GM23338 (cell line): ENCODE measurements around the gene RRAS2. TPM values are rescaled to one million over a fixed set of nuclear protein-coding genes. Genes with fewer than 3 reads are reported as not detected.

Experiments used
- ATAC-seq: fragments of 200-7000 bp; cut with Tn5 transposase; 3 replicates; pipeline ENCODE4 v1.9.1; 2020
- DNase-seq: peaks from one replicate; pipeline ENCODE4 v3.0.0-alpha.2; 2015; ENCODE audit warnings: low spot score
- H2AFZ ChIP-seq: fragments of 200-600 bp; sonication (generic); 2 replicates; pipeline ENCODE4 v1.8.0; 2016; ENCODE audit warnings: antibody characterized with exemption, mild to moderate bottlenecking, moderate library complexity
- H3F3A ChIP-seq: fragments of 200-600 bp; sonication (generic); replicated peaks from 2 replicates; pipeline ENCODE4 v1.8.0; 2017; ENCODE audit warnings: antibody characterized with exemption, mixed run types, low read depth
- H3K27ac ChIP-seq: fragments of 200-600 bp; sonication (generic); 2 replicates; pipeline ENCODE4 v1.6.1; 2016; ENCODE audit warnings: low read depth
- H3K27me3 ChIP-seq: fragments of 200-600 bp; sonication (generic); 2 replicates; pipeline ENCODE4 v1.8.0; 2016; ENCODE audit warnings: mild to moderate bottlenecking, mixed run types, moderate library complexity; ENCODE audit not compliant: insufficient read depth
- H3K36me3 ChIP-seq: fragments of 200-600 bp; sonication (generic); 2 replicates; pipeline ENCODE4 v1.8.0; 2016; ENCODE audit warnings: mild to moderate bottlenecking; ENCODE audit not compliant: insufficient read depth
- H3K4me1 ChIP-seq: fragments of 200-600 bp; sonication (generic); 2 replicates; pipeline ENCODE4 v1.8.0; 2016; ENCODE audit warnings: mild to moderate bottlenecking, moderate library complexity; ENCODE audit not compliant: insufficient read depth
- H3K4me2 ChIP-seq: fragments of 200-600 bp; sonication (generic); 2 replicates; pipeline ENCODE4 v1.7.1; 2017; ENCODE audit warnings: mixed run types
- H3K4me3 ChIP-seq: fragments of 200-600 bp; sonication (generic); 2 replicates; pipeline ENCODE4 v1.6.1; 2016; ENCODE audit warnings: mixed run types
- H3K79me2 ChIP-seq: fragments of 200-600 bp; sonication (generic); replicated peaks from 2 replicates; pipeline ENCODE4 v1.8.0; 2017; ENCODE audit warnings: mild to moderate bottlenecking; ENCODE audit not compliant: insufficient read depth
- H3K9me2 ChIP-seq: fragments of 200-600 bp; sonication (generic); 2 replicates; pipeline ENCODE4 v1.8.0; 2017; ENCODE audit not compliant: insufficient read depth
- H4K20me1 ChIP-seq: fragments of 200-600 bp; sonication (generic); replicated peaks from 2 replicates; pipeline ENCODE4 v1.8.0; 2017; ENCODE audit warnings: mild to moderate bottlenecking; ENCODE audit not compliant: insufficient read depth
- H3K27ac Mint-ChIP-seq: 2 replicates; pipeline ENCODE4 v1.8.0; 2020; ENCODE audit warnings: inconsistent platforms, mild to moderate bottlenecking, moderate library complexity, mixed read lengths
- H3K27me3 Mint-ChIP-seq: 3 replicates; pipeline ENCODE4 v1.8.0; 2022; ENCODE audit warnings: low read depth, mild to moderate bottlenecking, moderate library complexity, mixed read lengths, inconsistent platforms; ENCODE audit not compliant: insufficient read depth, poor library complexity
- H3K36me3 Mint-ChIP-seq: 3 replicates; pipeline ENCODE4 v1.8.0; 2021; ENCODE audit warnings: low read depth, mild to moderate bottlenecking, inconsistent platforms, moderate library complexity, mixed read lengths
- H3K4me1 Mint-ChIP-seq: 3 replicates; pipeline ENCODE4 v1.8.0; 2020; ENCODE audit warnings: mild to moderate bottlenecking, inconsistent platforms, mixed read lengths
- H3K4me3 Mint-ChIP-seq: 3 replicates; pipeline ENCODE4 v1.8.0; 2021; ENCODE audit warnings: moderate library complexity, mild to moderate bottlenecking, inconsistent platforms, mixed read lengths
- H3K9me3 Mint-ChIP-seq: 3 replicates; pipeline ENCODE4 v1.8.0; 2020; ENCODE audit warnings: moderate library complexity, mild to moderate bottlenecking, inconsistent platforms, mixed read lengths
- CTCF ChIP-seq, 2 experiments: fragments of 200-600 bp in 1 of 2; sonication (generic) in 1 of 2; conservative IDR thresholded peaks; 2 replicates each; pipeline versions ENCODE4 v1.5.1 to v1.6.1; 2016 to 2017; ENCODE audit warnings: antibody characterized with exemption in 2 of 2, low read depth in 2 of 2, mild to moderate bottlenecking in 2 of 2, moderate library complexity in 1 of 2
- ETS1 ChIP-seq: IDR thresholded peaks from 2 replicates; pipeline ENCODE4 v1.6.1; 2016; ENCODE audit warnings: antibody characterized with exemption
- EZH2 ChIP-seq: fragments of 200-600 bp; sonication (generic); IDR thresholded peaks from one replicate; pipeline ENCODE4 v1.8.0; 2017; ENCODE audit warnings: antibody characterized with exemption, mild to moderate bottlenecking, low read depth; ENCODE audit not compliant: unreplicated experiment
- EZH2phosphoT487 ChIP-seq: fragments of 200-600 bp; sonication (generic); IDR thresholded peaks from one replicate; pipeline ENCODE4 v1.8.1; 2018; ENCODE audit warnings: antibody characterized with exemption; ENCODE audit not compliant: unreplicated experiment
- JUNB ChIP-seq: IDR thresholded peaks from one replicate; pipeline ENCODE4 v1.6.1; 2016; ENCODE audit warnings: antibody characterized with exemption; ENCODE audit not compliant: unreplicated experiment
- NANOG ChIP-seq: IDR thresholded peaks from 2 replicates; pipeline ENCODE4 v1.6.1; 2016; ENCODE audit warnings: antibody characterized with exemption, borderline replicate concordance
- POLR2AphosphoS5 ChIP-seq: IDR thresholded peaks from 2 replicates; pipeline ENCODE4 v1.6.1; 2016; ENCODE audit warnings: antibody characterized with exemption, low read depth
- REST ChIP-seq: IDR thresholded peaks from one replicate; pipeline ENCODE4 v1.6.1; 2018; ENCODE audit warnings: antibody characterized with exemption; ENCODE audit not compliant: unreplicated experiment
- STAT1 ChIP-seq: IDR thresholded peaks from one replicate; pipeline ENCODE4 v1.6.1; 2016; ENCODE audit warnings: antibody characterized with exemption; ENCODE audit not compliant: unreplicated experiment
- ZNF114 ChIP-seq: fragments of 250-450 bp; sonication (Bioruptor Pico); IDR thresholded peaks from 2 replicates; pipeline ENCODE4 v1.5.0; 2020; ENCODE audit warnings: mild to moderate bottlenecking, moderate library complexity
- ZNF331 ChIP-seq: fragments of 250-450 bp; sonication (Bioruptor Pico); IDR thresholded peaks from 2 replicates; pipeline ENCODE4 v1.5.0; 2020; ENCODE audit warnings: low read depth, mild to moderate bottlenecking, moderate library complexity
- ZNF462 ChIP-seq: fragments of 250-450 bp; sonication (Bioruptor Pico); IDR thresholded peaks from 2 replicates; pipeline ENCODE4 v1.5.0; 2020; ENCODE audit warnings: mild to moderate bottlenecking, moderate library complexity
- polyA plus RNA-seq: library from polyadenylated mRNA; unstranded; fragments of >200 nt; fragmentation: Nextera tagmentation; extraction: Ambion mirVana; gene quantifications from 2 replicates; pipeline ENCODE4 v1.2.1, GENCODE V29; 2016
- total RNA-seq: library from RNA; depleted of rRNA; stranded (reverse); fragments of >200 nt; shearing (Covaris generic); gene quantifications from 2 replicates; pipeline ENCODE4 v1.2.3, GENCODE V29; 2014

The RRAS2 gene
- total and polyA plus RNA-seq, 2 experiments from 2014 or later, result 196 to 293 TPM

GRCh38 chr11:14393889-14394288, 34.9 kb upstream of the RRAS2 start (continued):
- TF ChIP-seq ZNF462 (CRISPR knock-in tag) (no peak), ZNF331 (CRISPR knock-in tag) (no peak), STAT1 (no peak), REST (no peak), JUNB (no peak)

GRCh38 chr11:14393129-14393528, 34.1 kb upstream of the RRAS2 start:
- no peaks in the 10 kb centered on the region for H4K20me1 ChIP-seq
- no peak for ATAC-seq
- Mint-ChIP-seq H3K27ac (no peak overlapping the region), H3K27me3 (peaks cover 4% of the 10 kb centered on the region), H3K36me3 (no peaks in the 10 kb centered on the region; the same call in 2 of the 3 replicates), H3K4me1 (0 out of 3 replicates have a peak, but pooled peaks cover 3% of the 10 kb centered on the region), H3K4me3 (no peak overlapping the region), H3K9me3 (no peaks in the 10 kb centered on the region)
- H3K9me2 ChIP-seq, result no peaks in the 10 kb centered on the region
- H3K79me2 ChIP-seq, result no peaks in the 10 kb centered on the region
- H3K4me1 ChIP-seq, result no peaks in the 10 kb centered on the region
- no peak overlapping the region for H2AFZ ChIP-seq
- no peaks in the 10 kb centered on the region for H3K36me3 ChIP-seq
- H3K4me2 ChIP-seq, result no peak overlapping the region
- DNase-seq, result no peak
- no peak overlapping the region for H3K27ac ChIP-seq
- H3F3A ChIP-seq, result no peaks in the 10 kb centered on the region
- H3K4me3 ChIP-seq, result no peak overlapping the region
- no peaks in the 10 kb centered on the region for H3K27me3 ChIP-seq
- TF ChIP-seq ETS1 (no peak), POLR2AphosphoS5 (no peak), EZH2phosphoT487 (no peak), ZNF114 (CRISPR knock-in tag) (no peak), NANOG (no peak), JUNB (no peak), CTCF (conservative IDR thresholded peaks at IDR 0.05; ENCODE audit: low read depth in 2 of 2) (no peak), EZH2 (no peak)
